Measurements from ENCODE around the gene GRM4.

- TF ChIP-seq, protein P1, sequence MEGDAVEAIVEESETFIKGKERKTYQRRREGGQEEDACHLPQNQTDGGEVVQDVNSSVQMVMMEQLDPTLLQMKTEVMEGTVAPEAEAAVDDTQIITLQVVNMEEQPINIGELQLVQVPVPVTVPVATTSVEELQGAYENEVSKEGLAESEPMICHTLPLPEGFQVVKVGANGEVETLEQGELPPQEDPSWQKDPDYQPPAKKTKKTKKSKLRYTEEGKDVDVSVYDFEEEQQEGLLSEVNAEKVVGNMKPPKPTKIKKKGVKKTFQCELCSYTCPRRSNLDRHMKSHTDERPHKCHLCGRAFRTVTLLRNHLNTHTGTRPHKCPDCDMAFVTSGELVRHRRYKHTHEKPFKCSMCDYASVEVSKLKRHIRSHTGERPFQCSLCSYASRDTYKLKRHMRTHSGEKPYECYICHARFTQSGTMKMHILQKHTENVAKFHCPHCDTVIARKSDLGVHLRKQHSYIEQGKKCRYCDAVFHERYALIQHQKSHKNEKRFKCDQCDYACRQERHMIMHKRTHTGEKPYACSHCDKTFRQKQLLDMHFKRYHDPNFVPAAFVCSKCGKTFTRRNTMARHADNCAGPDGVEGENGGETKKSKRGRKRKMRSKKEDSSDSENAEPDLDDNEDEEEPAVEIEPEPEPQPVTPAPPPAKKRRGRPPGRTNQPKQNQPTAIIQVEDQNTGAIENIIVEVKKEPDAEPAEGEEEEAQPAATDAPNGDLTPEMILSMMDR (IDR thresholded peaks at IDR 0.05; ENCODE audit: insufficient read depth, low read length, poor library complexity, severe bottlenecking): no peak
- no peak for TF ChIP-seq EZH2phosphoT487 (conservative IDR thresholded peaks at IDR 0.05; ENCODE audit: low read length)
Measured at GRCh38 chr6:34044945-34045595, 100.8 kb downstream of the GRM4 start.

All from SU-DHL-6 (cell line).